CD1c-positive myeloid dendritic cell (primary cell): ENCODE data around the gene LRRC66.

Experiments used
- DNase-seq: peaks from one replicate; pipeline ENCODE4 v3.0.0-alpha.2; 2016; ENCODE audit errors: extremely low spot score

The LRRC66 gene

GRCh38 chr4:52019936-52020657, at the start of gene LRRC66:
TSS of gene LRRC66 (minus strand) at chr4:52020363. CDS start at chr4:52017613, 2,750 bp downstream.
- no peak for DNase-seq

- DNase-seq: no peak
Measured at GRCh38 chr4:52069571-52069970, 49.4 kb upstream of the LRRC66 start.

DNA sequence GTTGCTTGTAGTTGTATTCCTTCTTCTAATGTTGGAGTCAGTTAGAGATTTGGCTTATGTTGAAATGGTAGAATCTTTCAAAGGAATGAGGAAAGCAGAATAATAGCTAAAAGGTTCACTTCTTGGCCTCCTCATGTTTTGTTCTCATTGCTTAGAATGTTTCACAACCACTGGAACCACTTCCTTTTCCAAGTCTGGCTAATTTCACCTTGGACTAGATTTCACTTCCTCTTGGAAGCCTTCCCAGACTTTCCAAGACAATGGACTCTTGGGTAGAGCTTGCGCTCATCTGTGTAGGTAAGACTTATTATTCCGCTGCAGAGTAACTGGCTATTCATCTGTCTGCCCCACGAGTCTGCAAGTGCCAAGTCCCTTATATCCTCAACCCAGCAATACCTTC, 39.2 kb upstream of the LRRC66 start:
- DNase-seq: peak; percentile 75

DNA sequence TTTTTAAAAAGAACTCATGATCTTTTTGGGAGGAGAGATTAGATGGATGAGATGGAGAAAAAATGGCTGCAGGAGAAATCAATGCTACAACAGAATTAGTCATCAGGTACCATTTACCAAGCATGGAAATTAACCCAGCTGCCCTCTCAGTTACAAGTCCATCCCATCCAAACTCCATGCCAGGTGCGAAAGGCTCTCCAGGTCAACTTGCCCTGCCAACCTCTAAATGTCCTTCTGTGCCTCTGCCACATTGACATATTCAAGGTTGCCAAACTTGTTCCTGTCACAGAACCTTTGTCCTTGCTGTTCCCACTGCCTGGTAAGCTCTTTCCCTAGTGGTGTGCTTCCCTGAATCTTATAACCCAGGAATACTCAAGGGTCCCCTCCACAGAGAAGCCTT, 38.1 kb upstream of the LRRC66 start:
- no peak for DNase-seq

DNA sequence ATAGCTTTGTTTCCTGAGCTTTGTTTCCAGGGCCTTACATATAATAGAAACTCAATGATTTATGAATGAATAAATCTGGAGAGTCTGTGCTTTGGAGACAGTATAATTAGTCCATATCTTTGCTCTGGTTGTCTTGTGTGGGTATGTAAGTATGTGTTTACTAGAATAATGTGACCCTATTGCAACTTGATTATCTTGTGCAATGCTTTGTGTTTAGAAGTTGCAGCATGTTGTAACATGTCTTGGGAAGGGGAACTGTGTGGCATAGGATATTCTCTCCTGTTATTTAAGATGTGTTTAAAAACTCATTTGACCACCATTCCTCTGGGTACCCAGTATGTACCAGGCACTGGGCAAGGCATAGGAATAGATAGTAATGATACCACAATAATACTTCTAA, 37.0 kb upstream of the LRRC66 start:
- DNase-seq: peak; percentile 49

DNA sequence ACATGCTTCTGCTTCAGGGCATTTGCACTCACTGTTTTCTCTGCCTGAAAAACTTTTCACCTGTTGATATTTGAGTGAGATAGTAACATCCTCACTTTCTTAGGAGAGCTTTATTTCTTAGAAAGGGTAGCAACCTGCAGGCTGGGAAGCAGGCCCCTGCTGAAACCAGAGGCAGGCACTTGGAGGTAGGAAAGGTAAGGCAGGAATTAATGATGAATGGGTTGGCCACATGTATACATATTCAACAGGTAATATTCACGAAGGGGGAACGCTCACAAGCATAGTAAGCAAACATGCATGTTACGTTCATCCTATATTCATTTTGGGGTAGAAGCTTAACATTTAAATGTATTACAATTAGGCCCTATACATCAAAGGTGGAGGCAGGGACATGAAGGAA, 34.1 kb upstream of the LRRC66 start:
- DNase-seq: no peak

- peak; percentile 35 for DNase-seq
Measured at GRCh38 chr4:52052475-52052780, 32.3 kb upstream of the LRRC66 start.

GRCh38 chr4:52051615-52052474, 31.7 kb upstream of the LRRC66 start:
- DNase-seq: peak; percentile 61

GRCh38 chr4:52051213-52051614, 31.1 kb upstream of the LRRC66 start, which contains the start of gene SPATA18:
TSS of gene SPATA18 (plus strand) at chr4:52051304. CDS start at chr4:52051705, 401 bp downstream.
- DNase-seq: peak; percentile 45

- no peak for DNase-seq
Measured at GRCh38 chr4:52049266-52049665, 29.1 kb upstream of the LRRC66 start.

- DNase-seq: no peak
Measured at GRCh38 chr4:52045028-52045427, 24.9 kb upstream of the LRRC66 start.

- DNase-seq: peak; percentile 55
Measured at GRCh38 chr4:52038103-52038912, 18.1 kb upstream of the LRRC66 start, which contains the start of gene SGCB. TSS of gene SGCB (minus strand) at chr4:52038299. CDS start at chr4:52038259, 40 bp downstream.

GRCh38 chr4:52037689-52038102, 17.5 kb upstream of the LRRC66 start:
- DNase-seq: no peak

GRCh38 chr4:52036886-52037530, 16.8 kb upstream of the LRRC66 start:
- DNase-seq: no peak

DNA sequence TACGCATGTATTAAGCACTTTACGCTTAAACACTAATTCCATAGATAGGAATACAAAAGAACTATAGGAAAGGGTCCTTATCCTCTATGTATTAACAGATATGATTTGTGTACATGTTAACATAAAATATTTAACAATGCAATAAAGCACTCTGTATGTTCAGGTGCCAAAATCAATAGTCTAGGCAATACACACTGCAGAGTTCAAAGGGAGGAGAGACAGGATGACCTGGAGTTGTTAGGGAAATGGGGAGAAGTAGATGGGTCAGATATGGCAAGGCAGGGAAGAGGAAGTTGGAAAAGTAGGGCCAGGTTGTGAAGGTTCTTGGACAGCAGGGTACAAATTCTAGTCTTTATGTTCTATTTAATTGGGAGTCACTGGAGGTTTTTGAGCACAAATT, 15.0 kb upstream of the LRRC66 start:
- no peak for DNase-seq

DNA sequence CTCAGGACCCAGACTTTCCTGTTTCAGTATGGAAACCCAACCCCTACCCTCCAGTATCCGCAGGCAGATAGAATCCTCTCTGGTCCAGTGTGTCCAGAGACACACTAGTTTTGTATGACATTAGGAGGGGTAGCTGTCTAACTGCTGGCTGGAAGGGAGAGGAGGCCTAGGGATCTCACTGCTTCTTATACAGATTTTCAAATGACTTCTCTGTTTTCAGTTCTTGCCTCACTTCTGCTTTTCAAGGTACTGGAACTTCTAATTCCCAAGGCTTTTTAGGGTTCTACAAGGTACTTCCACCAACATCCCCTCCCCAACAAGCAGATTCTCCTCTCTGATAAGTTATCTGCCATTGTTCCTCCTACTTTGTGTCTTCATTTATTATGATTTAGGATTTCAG, 11.8 kb upstream of the LRRC66 start:
- peak; percentile 28 for DNase-seq

GRCh38 chr4:52028970-52029369, 8.8 kb upstream of the LRRC66 start:
- no peak for DNase-seq

- no peak for DNase-seq
Measured at GRCh38 chr4:52017814-52018213, 2.3 kb downstream of the LRRC66 start.

- no peak for DNase-seq
Measured at GRCh38 chr4:52016981-52017380, 3.2 kb downstream of the LRRC66 start.

DNA sequence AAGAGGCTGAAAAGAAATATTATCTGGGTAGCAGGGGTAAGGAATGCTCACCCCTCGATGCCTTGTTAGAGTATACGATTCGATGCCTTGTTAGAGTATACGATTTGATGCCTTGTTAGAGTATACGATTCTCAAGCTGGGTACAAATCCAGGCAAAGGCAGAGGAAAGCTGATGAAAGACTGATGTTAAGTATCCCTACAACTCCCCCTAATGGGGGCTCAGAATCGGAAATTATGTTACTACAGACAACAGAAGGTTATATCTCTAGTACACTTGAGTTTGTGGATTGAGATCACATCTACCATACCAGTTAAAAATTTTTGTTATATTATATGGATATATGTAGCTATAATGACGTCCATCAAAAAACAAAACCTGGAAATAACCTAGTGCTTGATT, 4.8 kb downstream of the LRRC66 start:
- no peak for DNase-seq

DNA sequence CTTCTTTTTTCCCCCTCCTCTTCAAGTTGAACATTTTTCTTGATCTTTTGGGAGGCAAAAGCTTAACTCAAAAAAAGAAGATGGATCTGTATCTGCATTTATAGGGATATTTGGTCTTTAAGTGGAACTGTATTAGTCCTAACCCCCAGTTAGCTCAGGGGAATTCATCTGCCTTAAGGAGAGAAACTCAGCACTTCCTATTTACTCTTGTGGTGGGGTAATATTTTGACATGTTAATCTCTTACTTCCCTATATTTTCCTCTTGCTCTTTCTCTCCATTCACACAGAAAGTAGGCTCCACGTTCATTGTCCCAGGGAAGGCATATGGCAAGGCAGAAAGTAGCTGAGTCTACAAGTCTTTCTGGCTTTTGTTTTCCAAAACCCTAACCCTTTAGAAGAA, 5.3 kb downstream of the LRRC66 start:
- DNase-seq: peak; percentile 7

GRCh38 chr4:52012651-52013050, 7.5 kb downstream of the LRRC66 start:
- DNase-seq: no peak
